Mammary epithelial cell (primary cell): ENCODE data around the gene TOP3A.

Experiments used
- CTCF ChIP-seq, 2 donors: IDR thresholded peaks in 1 of 2; conservative IDR thresholded peaks in 1 of 2; 2 replicates each; pipeline ENCODE4 v1.5.1; 2011 to 2012; ENCODE audit warnings: inconsistent platforms in 2 of 2, low read length in 2 of 2, mild to moderate bottlenecking in 2 of 2, control low read depth in 1 of 2, low read depth in 1 of 2; ENCODE audit not compliant: insufficient read depth in 1 of 2; ENCODE audit errors: extremely low read depth in 1 of 2
- EZH2 ChIP-seq: IDR thresholded peaks from 2 replicates; pipeline ENCODE4 v1.6.1; 2012; ENCODE audit warnings: low read length, inconsistent platforms, borderline replicate concordance

- no peak for TF ChIP-seq CTCF (conservative IDR thresholded peaks at IDR 0.05 in 1 of 2, IDR thresholded peaks at IDR 0.05 in 1 of 2; ENCODE audit: extremely low read depth in 1 of 2, insufficient read depth in 1 of 2, low read depth in 1 of 2, low read length in 2 of 2)
- no peak for TF ChIP-seq EZH2
Measured at GRCh38 chr17:18230288-18231141, 84.3 kb downstream of the TOP3A start.
